Colonic mucosa (tissue), 4 donors: Measurements from ENCODE around the gene GATAD2B. TPM values are rescaled to one million over a fixed set of nuclear protein-coding genes. Genes with fewer than 3 reads are reported as not detected.

Experiments
- DNase-seq: peaks from one replicate; pipeline ENCODE4 v3.0.0-alpha.2; 2020
- H3K27ac ChIP-seq: fragments of 200-600 bp; one replicate; pipeline ENCODE4 v1.8.0; 2021
- H3K27me3 ChIP-seq: fragments of 200-600 bp; one replicate; pipeline ENCODE4 v1.8.0; 2021
- H3K36me3 ChIP-seq: fragments of 200-600 bp; one replicate; pipeline ENCODE4 v1.8.0; 2021
- H3K4me1 ChIP-seq: fragments of 200-600 bp; one replicate; pipeline ENCODE4 v1.8.0; 2021; ENCODE audit warnings: mild to moderate bottlenecking
- H3K4me3 ChIP-seq: fragments of 200-600 bp; one replicate; pipeline ENCODE4 v1.8.0; 2021
- H3K9ac ChIP-seq, 2 donors: one replicate each; pipeline ENCODE4 v1.7.0; 2013; ENCODE audit warnings: control low read depth in 2 of 2, low read depth in 2 of 2, low read length in 2 of 2
- H3K9me3 ChIP-seq: fragments of 200-600 bp; one replicate; pipeline ENCODE4 v1.8.0; 2021
- intact Hi-C: fragments of 100-400 bp; cut with DNase I; formaldehyde crosslinking; loops from one replicate; pipeline ENCODE4 v1.14.1; 2022
- total RNA-seq, 2 donors: library from RNA; stranded (reverse); fragmentation: NEBNext Ultra II Directional in 1 of 2; extraction: Animal tissue kit (Norgen Biotek cat#: 25700) in 1 of 2; gene quantifications; one replicate each; pipeline ENCODE4 v1.2.1, GENCODE V29; 2021
- TF ChIP-seq, protein P1 (sequence below): fragments of 200-600 bp; IDR thresholded peaks from one replicate; pipeline ENCODE4 v1.8.0; 2022; ENCODE audit warnings: antibody characterized with exemption, mild to moderate bottlenecking
- donor health status: healthy.
- donor health status: DM: no; HTN: no; CAD: no.
- donor health status: DM: no; HTN: no; CAD: no.

GATAD2B gene
- total RNA-seq, 2 donors from 2014 or later = 32.5 to 36.5 TPM

GRCh38 chr1:153951183-153951582 lies 28.4 kb upstream of the GATAD2B start:
- no peak for DNase-seq
- TF ChIP-seq, protein P1, sequence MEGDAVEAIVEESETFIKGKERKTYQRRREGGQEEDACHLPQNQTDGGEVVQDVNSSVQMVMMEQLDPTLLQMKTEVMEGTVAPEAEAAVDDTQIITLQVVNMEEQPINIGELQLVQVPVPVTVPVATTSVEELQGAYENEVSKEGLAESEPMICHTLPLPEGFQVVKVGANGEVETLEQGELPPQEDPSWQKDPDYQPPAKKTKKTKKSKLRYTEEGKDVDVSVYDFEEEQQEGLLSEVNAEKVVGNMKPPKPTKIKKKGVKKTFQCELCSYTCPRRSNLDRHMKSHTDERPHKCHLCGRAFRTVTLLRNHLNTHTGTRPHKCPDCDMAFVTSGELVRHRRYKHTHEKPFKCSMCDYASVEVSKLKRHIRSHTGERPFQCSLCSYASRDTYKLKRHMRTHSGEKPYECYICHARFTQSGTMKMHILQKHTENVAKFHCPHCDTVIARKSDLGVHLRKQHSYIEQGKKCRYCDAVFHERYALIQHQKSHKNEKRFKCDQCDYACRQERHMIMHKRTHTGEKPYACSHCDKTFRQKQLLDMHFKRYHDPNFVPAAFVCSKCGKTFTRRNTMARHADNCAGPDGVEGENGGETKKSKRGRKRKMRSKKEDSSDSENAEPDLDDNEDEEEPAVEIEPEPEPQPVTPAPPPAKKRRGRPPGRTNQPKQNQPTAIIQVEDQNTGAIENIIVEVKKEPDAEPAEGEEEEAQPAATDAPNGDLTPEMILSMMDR = no peak
- H3K9me3 ChIP-seq = no peaks in the 10 kb centered on the region
- peaks cover 5% of the 10 kb centered on the region for H3K36me3 ChIP-seq
- peaks cover 4% of the 10 kb centered on the region for H3K4me1 ChIP-seq
- H3K9ac ChIP-seq = no peak overlapping the region
- intact Hi-C loops = no loop called here
- H3K27me3 ChIP-seq = no peaks in the 10 kb centered on the region
- H3K4me3 ChIP-seq = no peak overlapping the region
- H3K27ac ChIP-seq = no peak overlapping the region

GRCh38 chr1:153946622-153947241 lies 24.0 kb upstream of the GATAD2B start, which contains the start of gene DENND4B:
DENND4B (minus strand) TSS chr1:153946718; CDS start chr1:153944374, 2,344 bp downstream.
- TF ChIP-seq, protein P1 = peak; percentile 93
- intact Hi-C loops = loop anchor here (2.0 kb wide), 1 partner anchor 126 kb away; no protein-coding TSS in a partner anchor
- no peaks in the 10 kb centered on the region for H3K36me3 ChIP-seq

GRCh38 chr1:153945795-153946621 lies 23.2 kb upstream of the GATAD2B start:
- DNase-seq = peak; percentile 85
- TF ChIP-seq, protein P1 = no peak
- intact Hi-C loops = loop anchor here (2.0 kb wide), 1 partner anchor 125 kb away; no protein-coding TSS in a partner anchor

More at GRCh38 chr1:153946622-153947241, 24.0 kb upstream of the GATAD2B start, which contains the start of gene DENND4B:
- no peaks in the 10 kb centered on the region for H3K27me3 ChIP-seq
- H3K4me3 ChIP-seq = peak within 1 kb of the TSS; percentile 93
- no peaks in the 10 kb centered on the region for H3K9me3 ChIP-seq
- peaks cover 9% of the 10 kb centered on the region for H3K4me1 ChIP-seq
- H3K27ac ChIP-seq = peak within 1 kb of the TSS; percentile 96
- DNase-seq = peak; percentile 85
- peak within 1 kb of the TSS; percentile 90 to 98 for H3K9ac ChIP-seq

GRCh38 chr1:153945131-153945794 lies 22.5 kb upstream of the GATAD2B start:
- TF ChIP-seq, protein P1 = no peak
- DNase-seq = peak; percentile 63
- intact Hi-C loops = no loop called here
- peak overlapping the region; percentile 93 for H3K4me3 ChIP-seq
- no peaks in the 10 kb centered on the region for H3K27me3 ChIP-seq
- peak overlapping the region; percentile 90 to 98 for H3K9ac ChIP-seq
- H3K4me1 ChIP-seq = peaks cover 9% of the 10 kb centered on the region
- peak overlapping the region; percentile 96 for H3K27ac ChIP-seq
- H3K36me3 ChIP-seq = no peaks in the 10 kb centered on the region
- no peaks in the 10 kb centered on the region for H3K9me3 ChIP-seq

More at GRCh38 chr1:153945795-153946621, 23.2 kb upstream of the GATAD2B start:
- H3K4me3 ChIP-seq = peak overlapping the region; percentile 93
- peak overlapping the region; percentile 96 for H3K27ac ChIP-seq
- peaks cover 9% of the 10 kb centered on the region for H3K4me1 ChIP-seq
- H3K9ac ChIP-seq = peak overlapping the region; percentile 90 to 98
- no peaks in the 10 kb centered on the region for H3K9me3 ChIP-seq
- no peaks in the 10 kb centered on the region for H3K36me3 ChIP-seq
- no peaks in the 10 kb centered on the region for H3K27me3 ChIP-seq

GRCh38 chr1:153944827-153945117 lies 22.0 kb upstream of the GATAD2B start:
- Histone ChIP-seq H3K4me3 (peak overlapping the region; percentile 93), H3K9me3 (no peaks in the 10 kb centered on the region), H3K27ac (peak overlapping the region; percentile 96), H3K36me3 (no peaks in the 10 kb centered on the region), H3K27me3 (no peaks in the 10 kb centered on the region), H3K9ac (peak overlapping the region; percentile 90 to 98), H3K4me1 (peaks cover 9% of the 10 kb centered on the region)
- intact Hi-C loops = no loop called here
- TF ChIP-seq, protein P1 = no peak
- DNase-seq = no peak
